Gastroesophageal sphincter (tissue), 3 donors: Measurements from ENCODE around the gene ELP2.

ENCODE experiments used
- CTCF ChIP-seq, 4 experiments: fragments of 200-600 bp in 2 of 4; fragments of 450-650 bp in 2 of 4; sonication (generic) in 1 of 4; IDR thresholded peaks; one replicate each; pipeline ENCODE4 v1.5.1; 2017 to 2019; ENCODE audit warnings: antibody characterized with exemption in 4 of 4, mild to moderate bottlenecking in 2 of 4, moderate library complexity in 2 of 4
- POLR2A ChIP-seq, 2 donors: fragments of 450-650 bp; IDR thresholded peaks; one replicate each; pipeline ENCODE4 v1.6.1; 2017; ENCODE audit warnings: antibody characterized with exemption in 2 of 2, mild to moderate bottlenecking in 2 of 2, moderate library complexity in 1 of 2
- POLR2AphosphoS5 ChIP-seq: sonication (generic); formaldehyde crosslinking; IDR thresholded peaks from one replicate; pipeline ENCODE4 v1.6.1; 2017; ENCODE audit warnings: antibody characterized with exemption

- no peak for TF ChIP-seq POLR2A (IDR thresholded peaks at IDR 0.05)
- TF ChIP-seq CTCF (IDR thresholded peaks at IDR 0.05), result no peak
- TF ChIP-seq POLR2AphosphoS5, result no peak
Observed at GRCh38 chr18:36199691-36200295, 70.1 kb downstream of the ELP2 start.
